OCI-LY7 (cell line): ENCODE data around the gene MMP15. TPM values are rescaled to one million over a fixed set of nuclear protein-coding genes. Genes with fewer than 3 reads are reported as not detected.

Experiments used
- BruUV-seq: library from RNA; stranded (reverse); fragments of 400-500 nt; replicated peaks from 2 replicates; lab custom pipeline; 2021; lab: Mats Ljungman, UMichigan
- CTCF ChIA-PET: fragments of 300-600 bp; sonication (Branson Sonifier 250); formaldehyde crosslinking; loops from one replicate; lab custom pipeline; 2022; ENCODE audit warnings: antibody characterized with exemption; ENCODE audit not compliant: unreplicated experiment; lab: Charles Lee
- POLR2A ChIA-PET: fragments of 300-600 bp; sonication (Branson Sonifier 250); formaldehyde crosslinking; loops from one replicate; lab custom pipeline; 2022; ENCODE audit warnings: antibody characterized with exemption; lab: Charles Lee
- DNase-seq: peaks from one replicate; pipeline ENCODE4 v3.0.0-alpha.2; 2015; ENCODE audit warnings: low spot score
- H2AFZ ChIP-seq: fragments of 200-600 bp; sonication (generic), shearing (Covaris generic); 2 replicates; pipeline ENCODE4 v1.6.1; 2014; ENCODE audit warnings: mild to moderate bottlenecking, antibody characterized with exemption, low read length, moderate library complexity
- H3K27ac ChIP-seq: fragments of 200-600 bp; sonication (generic); 2 replicates; pipeline ENCODE4 v1.5.1; 2014; ENCODE audit warnings: mixed run types, low read depth, mild to moderate bottlenecking, moderate library complexity, low read length, inconsistent platforms; ENCODE audit not compliant: poor library complexity, severe bottlenecking
- H3K36me3 ChIP-seq: fragments of 200-600 bp; sonication (generic); 2 replicates; pipeline ENCODE4 v1.6.1; 2014; ENCODE audit warnings: mild to moderate bottlenecking, antibody characterized with exemption, low read length, moderate library complexity, mixed read lengths; ENCODE audit not compliant: insufficient read depth
- H3K4me1 ChIP-seq: fragments of 200-600 bp; sonication (generic); 2 replicates; pipeline ENCODE4 v1.5.1; 2014; ENCODE audit warnings: mild to moderate bottlenecking, low read length; ENCODE audit not compliant: insufficient read depth, poor library complexity, severe bottlenecking
- H3K4me2 ChIP-seq: fragments of 200-600 bp; sonication (generic); 2 replicates; pipeline ENCODE4 v1.6.1; 2014; ENCODE audit warnings: mild to moderate bottlenecking, low read length
- H3K4me3 ChIP-seq: fragments of 200-600 bp; sonication (generic); 2 replicates; pipeline ENCODE4 v1.5.1; 2014; ENCODE audit warnings: mild to moderate bottlenecking, low read depth, low read length; ENCODE audit not compliant: poor library complexity, severe bottlenecking
- H3K79me2 ChIP-seq: fragments of 200-600 bp; sonication (generic); 2 replicates; pipeline ENCODE4 v1.6.1; 2016; ENCODE audit warnings: low read depth, mild to moderate bottlenecking, low read length, moderate library complexity, mixed read lengths; ENCODE audit not compliant: insufficient read depth
- H3K9me2 ChIP-seq: fragments of 200-600 bp; sonication (generic); 2 replicates; pipeline ENCODE4 v1.6.1; 2016; ENCODE audit warnings: mild to moderate bottlenecking, low read length, mixed read lengths; ENCODE audit not compliant: insufficient read depth
- H3K9me3 ChIP-seq: fragments of 200-600 bp; sonication (generic); 2 replicates; pipeline ENCODE4 v1.6.1; 2014; ENCODE audit warnings: mild to moderate bottlenecking, mixed run types, low read length, mixed read lengths
- H4K20me1 ChIP-seq: fragments of 200-600 bp; sonication (generic); 2 replicates; pipeline ENCODE4 v1.6.1; 2014; ENCODE audit warnings: mild to moderate bottlenecking, antibody characterized with exemption, low read length, moderate library complexity, mixed read lengths; ENCODE audit not compliant: insufficient read depth
- EZH2phosphoT487 ChIP-seq: fragments of 200-600 bp; sonication (generic); IDR thresholded peaks from 2 replicates; pipeline ENCODE4 v1.6.1; 2018; ENCODE audit warnings: low read depth, borderline replicate concordance, mild to moderate bottlenecking, mixed run types, antibody characterized with exemption, low read length, moderate library complexity, mixed read lengths
- intact Hi-C: fragments of 100-400 bp; cut with micrococcal nuclease; formaldehyde crosslinking; loops from one replicate; pipeline ENCODE4 v1.10.0; 2022; ENCODE audit not compliant: unreplicated experiment
- small RNA-seq: library from RNA; depleted of rRNA; stranded (forward); fragments of <200 nt; gene quantifications from one replicate; pipeline ENCODE3, GENCODE V24; 2014
- total RNA-seq, 2 experiments: library from RNA; depleted of rRNA in 1 of 2; stranded (reverse); fragments of >200 nt in 1 of 2; shearing (Covaris generic) in 1 of 2; gene quantifications; 2 replicates each; pipeline ENCODE4 v1.2.3, GENCODE V29; 2014 to 2022
- TF ChIP-seq, protein P1 (sequence below): fragments of 200-600 bp; sonication (generic); conservative IDR thresholded peaks from 2 replicates; pipeline ENCODE4 v1.5.1; 2014; ENCODE audit warnings: mild to moderate bottlenecking, antibody characterized with exemption, low read length, moderate library complexity, mixed read lengths

Gene MMP15
- total RNA-seq, 2 experiments from 2014 or later: 0.21 TPM; not detected in 1

DNA sequence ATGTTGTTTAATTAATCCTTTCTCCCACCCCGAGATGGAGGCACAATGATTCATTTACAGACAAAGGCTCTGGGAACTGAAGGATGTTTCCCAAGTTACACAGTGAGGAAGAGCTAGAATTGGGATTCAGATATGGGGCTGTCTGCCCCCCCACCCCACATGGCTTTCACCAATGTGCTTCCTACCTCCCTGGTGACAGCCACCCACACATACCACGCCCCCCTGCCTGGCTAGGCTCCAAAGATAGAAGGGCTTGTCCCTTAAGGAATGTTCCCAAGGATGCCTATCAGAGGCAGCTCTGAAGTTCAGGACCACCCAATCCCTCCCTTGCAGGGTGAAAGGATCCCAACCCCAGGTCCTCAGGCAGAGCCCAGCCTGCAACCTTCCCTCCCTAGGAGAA, 70.7 kb downstream of the MMP15 start:
- no peaks in the 10 kb centered on the region for H3K9me2 ChIP-seq
- no peaks in the 10 kb centered on the region for H3K79me2 ChIP-seq
- BruUV-seq: no TSS peak
- H3K4me2 ChIP-seq: no peak overlapping the region
- POLR2A ChIA-PET: no interaction called here
- no peaks in the 10 kb centered on the region for H3K36me3 ChIP-seq
- no peaks in the 10 kb centered on the region for H4K20me1 ChIP-seq
- no peak overlapping the region for H2AFZ ChIP-seq
- TF ChIP-seq, protein P1, sequence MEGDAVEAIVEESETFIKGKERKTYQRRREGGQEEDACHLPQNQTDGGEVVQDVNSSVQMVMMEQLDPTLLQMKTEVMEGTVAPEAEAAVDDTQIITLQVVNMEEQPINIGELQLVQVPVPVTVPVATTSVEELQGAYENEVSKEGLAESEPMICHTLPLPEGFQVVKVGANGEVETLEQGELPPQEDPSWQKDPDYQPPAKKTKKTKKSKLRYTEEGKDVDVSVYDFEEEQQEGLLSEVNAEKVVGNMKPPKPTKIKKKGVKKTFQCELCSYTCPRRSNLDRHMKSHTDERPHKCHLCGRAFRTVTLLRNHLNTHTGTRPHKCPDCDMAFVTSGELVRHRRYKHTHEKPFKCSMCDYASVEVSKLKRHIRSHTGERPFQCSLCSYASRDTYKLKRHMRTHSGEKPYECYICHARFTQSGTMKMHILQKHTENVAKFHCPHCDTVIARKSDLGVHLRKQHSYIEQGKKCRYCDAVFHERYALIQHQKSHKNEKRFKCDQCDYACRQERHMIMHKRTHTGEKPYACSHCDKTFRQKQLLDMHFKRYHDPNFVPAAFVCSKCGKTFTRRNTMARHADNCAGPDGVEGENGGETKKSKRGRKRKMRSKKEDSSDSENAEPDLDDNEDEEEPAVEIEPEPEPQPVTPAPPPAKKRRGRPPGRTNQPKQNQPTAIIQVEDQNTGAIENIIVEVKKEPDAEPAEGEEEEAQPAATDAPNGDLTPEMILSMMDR: no peak
- no peak for TF ChIP-seq EZH2phosphoT487
- intact Hi-C loops: no loop called here
- H3K27ac ChIP-seq: no peak overlapping the region
- H3K4me1 ChIP-seq: no peaks in the 10 kb centered on the region
- CTCF ChIA-PET: interaction anchor here (1.3 kb wide), 1 partner anchor 25 kb away, joined by 3 read pairs; no protein-coding TSS in a partner anchor
- no peak overlapping the region for H3K4me3 ChIP-seq
- no peak for DNase-seq
- H3K9me3 ChIP-seq: no peaks in the 10 kb centered on the region

Small RNA genes lying within 50 kb of the gene (small RNA-seq; reads per million reads assigned to genes)
- not detected for gene RF00019

Other genes with a start within 250 kb of the MMP15 start
- not detected in 2 replicates for gene KIFC3, start 223.3 kb upstream of the MMP15 start, total RNA-seq (2014; rRNA removed; shearing (Covaris generic))
- 0.61 TPM in 1 of 2 replicates, not detected in the other for gene KIFC3, start 223.3 kb upstream of the MMP15 start, total RNA-seq (2022)
- not detected in 2 replicates for gene CNGB1, start 54.6 kb upstream of the MMP15 start, total RNA-seq (2014; rRNA removed; shearing (Covaris generic))
- gene CNGB1, start 54.6 kb upstream of the MMP15 start, total RNA-seq (2022): not detected in 2 replicates
- gene ZNF319, start 25.1 kb upstream of the MMP15 start, total RNA-seq (2014; rRNA removed; shearing (Covaris generic)): 4.2 and 4.7 TPM in 2 replicates
- gene ZNF319, start 25.1 kb upstream of the MMP15 start, total RNA-seq (2022): 12.7 and 13.0 TPM in 2 replicates
- gene USB1, start 24.3 kb upstream of the MMP15 start, total RNA-seq (2014; rRNA removed; shearing (Covaris generic)): 10.4 and 12.5 TPM in 2 replicates
- gene USB1, start 24.3 kb upstream of the MMP15 start, total RNA-seq (2022): 39.5 and 48.3 TPM in 2 replicates
- gene CFAP20, start 103.6 kb downstream of the MMP15 start, total RNA-seq (2014; rRNA removed; shearing (Covaris generic)): 65.6 and 89.2 TPM in 2 replicates
- 46.4 and 46.9 TPM in 2 replicates for gene CFAP20, start 103.6 kb downstream of the MMP15 start, total RNA-seq (2022)
- gene CSNK2A2, start 172.4 kb downstream of the MMP15 start, total RNA-seq (2014; rRNA removed; shearing (Covaris generic)): 20.6 and 28.7 TPM in 2 replicates
- gene CSNK2A2, start 172.4 kb downstream of the MMP15 start, total RNA-seq (2022): 105 and 106 TPM in 2 replicates